Calu3 (cell line): ENCODE measurements around the gene LGALS4. TPM values are rescaled to one million over a fixed set of nuclear protein-coding genes. Genes with fewer than 3 reads are reported as not detected.
"Not testable (repeated sequence)": the region's sequence is repeated elsewhere in the genome, so short reads cannot be mapped to it uniquely, and the experiment has no call there.

ENCODE experiments used
- BruUV-seq: library from RNA; stranded (reverse); fragments of 400-500 nt; replicated peaks from 2 replicates; lab custom pipeline; 2021; lab: Mats Ljungman, UMichigan
- CTCF ChIA-PET: fragments of 300-600 bp; sonication (Branson Sonifier 250); formaldehyde crosslinking; loops from one replicate; lab custom pipeline; 2022; ENCODE audit warnings: antibody characterized with exemption; lab: Charles Lee
- DNase-seq: peaks from one replicate; pipeline ENCODE4 v3.0.0; 2022
- H3K27ac Mint-ChIP-seq: one replicate; pipeline ENCODE4 v1.8.0; 2022; ENCODE audit warnings: mixed read lengths; ENCODE audit not compliant: unreplicated experiment
- H3K27me3 Mint-ChIP-seq: one replicate; pipeline ENCODE4 v1.8.0; 2022; ENCODE audit warnings: mixed read lengths; ENCODE audit not compliant: unreplicated experiment
- H3K36me3 Mint-ChIP-seq: one replicate; pipeline ENCODE4 v1.8.0; 2022; ENCODE audit warnings: mild to moderate bottlenecking, moderate library complexity, mixed read lengths; ENCODE audit not compliant: insufficient read depth, unreplicated experiment
- H3K4me1 Mint-ChIP-seq: one replicate; pipeline ENCODE4 v1.8.0; 2022; ENCODE audit warnings: mild to moderate bottlenecking, low read depth, mixed read lengths; ENCODE audit not compliant: unreplicated experiment
- H3K4me3 Mint-ChIP-seq: one replicate; pipeline ENCODE4 v1.8.0; 2022; ENCODE audit warnings: mild to moderate bottlenecking, low read depth, moderate library complexity, mixed read lengths; ENCODE audit not compliant: unreplicated experiment
- H3K9me3 Mint-ChIP-seq: one replicate; pipeline ENCODE4 v1.8.0; 2022; ENCODE audit warnings: low read depth, mixed read lengths; ENCODE audit not compliant: unreplicated experiment
- CTCF ChIP-seq: fragments of 200-600 bp; IDR thresholded peaks from one replicate; pipeline ENCODE4 v1.8.0; 2022; ENCODE audit warnings: antibody characterized with exemption; ENCODE audit not compliant: unreplicated experiment
- intact Hi-C: fragments of 100-400 bp; cut with micrococcal nuclease; formaldehyde crosslinking; loops from one replicate; pipeline ENCODE4 v1.10.0; 2022; ENCODE audit not compliant: unreplicated experiment
- total RNA-seq: library from RNA; stranded (reverse); gene quantifications from 2 replicates; pipeline ENCODE4 v1.2.3, GENCODE V29; 2022

The LGALS4 gene
- total RNA-seq, 1 experiment from 2014 or later, result 321 TPM

- H3K36me3 Mint-ChIP-seq, result no peaks in the 10 kb centered on the region
- no peaks in the 10 kb centered on the region for H3K27me3 Mint-ChIP-seq
- intact Hi-C loops, result no loop called here
- H3K4me1 Mint-ChIP-seq, result peaks cover 24% of the 10 kb centered on the region
- no peak for TF ChIP-seq CTCF
- H3K27ac Mint-ChIP-seq, result no peak overlapping the region
- DNase-seq, result peak; percentile 41
- H3K4me3 Mint-ChIP-seq, result no peak overlapping the region
- CTCF ChIA-PET, result interaction anchor here (0.7 kb wide), 2 partner anchors 51 to 1599 kb away, joined by 3 to 4 read pairs; no protein-coding TSS in a partner anchor
- no peaks in the 10 kb centered on the region for H3K9me3 Mint-ChIP-seq
- BruUV-seq, result no TSS peak
Measured at GRCh38 chr19:38784224-38784623, 28.5 kb downstream of the LGALS4 start.

GRCh38 chr19:38782212-38782611 is 30.5 kb downstream of the LGALS4 start:
- intact Hi-C loops, result not testable (repeated sequence)
- CTCF ChIA-PET, result interaction anchor here (0.6 kb wide), 1 partner anchor 927 kb away, joined by 3 read pairs; no protein-coding TSS in a partner anchor

GRCh38 chr19:38781058-38781457 is 31.7 kb downstream of the LGALS4 start:
- Mint-ChIP-seq H3K36me3 (no peaks in the 10 kb centered on the region), H3K9me3 (no peaks in the 10 kb centered on the region), H3K4me1 (peaks cover 13% of the 10 kb centered on the region), H3K27me3 (no peaks in the 10 kb centered on the region), H3K27ac (no peak overlapping the region), H3K4me3 (no peak overlapping the region)
- no peak for TF ChIP-seq CTCF
- DNase-seq, result no peak
- no TSS peak for BruUV-seq
- CTCF ChIA-PET, result interaction anchor here (0.6 kb wide), 1 partner anchor 26 kb away, joined by 4 read pairs; no protein-coding TSS in a partner anchor
- intact Hi-C loops, result no loop called here

More at GRCh38 chr19:38782212-38782611, 30.5 kb downstream of the LGALS4 start:
- not testable (repeated sequence) for DNase-seq, H3K36me3 Mint-ChIP-seq, H3K9me3 Mint-ChIP-seq, H3K27ac Mint-ChIP-seq, BruUV-seq, H3K4me3 Mint-ChIP-seq, H3K27me3 Mint-ChIP-seq
- peaks cover 13% of the 10 kb centered on the region for H3K4me1 Mint-ChIP-seq

GRCh38 chr19:38780443-38780842 is 32.3 kb downstream of the LGALS4 start:
- H3K36me3 Mint-ChIP-seq, result no peaks in the 10 kb centered on the region
- intact Hi-C loops, result no loop called here
- H3K4me1 Mint-ChIP-seq, result peaks cover 13% of the 10 kb centered on the region
- H3K27ac Mint-ChIP-seq, result no peak overlapping the region
- no peaks in the 10 kb centered on the region for H3K27me3 Mint-ChIP-seq
- no peak for TF ChIP-seq CTCF
- BruUV-seq, result no TSS peak
- no peak overlapping the region for H3K4me3 Mint-ChIP-seq
- CTCF ChIA-PET, result interaction anchor here (0.6 kb wide), 1 partner anchor 27 kb away, joined by 4 read pairs; no protein-coding TSS in a partner anchor
- no peak for DNase-seq
- H3K9me3 Mint-ChIP-seq, result no peaks in the 10 kb centered on the region

- H3K36me3 Mint-ChIP-seq, result no peaks in the 10 kb centered on the region
Measured at GRCh38 chr19:38778733-38779132, 34.0 kb downstream of the LGALS4 start.

More at GRCh38 chr19:38778733-38779132, 34.0 kb downstream of the LGALS4 start:
- Mint-ChIP-seq H3K9me3 (no peaks in the 10 kb centered on the region), H3K27ac (no peak overlapping the region), H3K4me1 (no peaks in the 10 kb centered on the region), H3K27me3 (no peaks in the 10 kb centered on the region), H3K4me3 (no peak overlapping the region)
- BruUV-seq, result no TSS peak
- intact Hi-C loops, result no loop called here
- DNase-seq, result no peak
- CTCF ChIA-PET, result no interaction called here
- TF ChIP-seq CTCF, result no peak
